BLaER1 treated with 17β-estradiol and CSF1 and Interleukin-3, amounts not matched to agents 10 nM and 100 nM (cell line): Measurements from ENCODE around the gene CDON.
A peak's percentile ranks its signal among the peaks of the same experiment; 100 is the strongest.

Experiments used
- H3K27ac ChIP-seq, 11 experiments: shearing (Covaris generic); formaldehyde crosslinking; 2 replicates each; pipeline ENCODE4 v1.8.1; 2022
- H3K27me3 ChIP-seq, 11 experiments: shearing (Covaris generic); formaldehyde crosslinking; 2 replicates each; pipeline ENCODE4 v1.8.1; 2022
- H3K36me3 ChIP-seq, 11 experiments: shearing (Covaris generic); formaldehyde crosslinking; 2 replicates each; pipeline ENCODE4 v1.8.1; 2022
- H3K4me1 ChIP-seq, 10 experiments: shearing (Covaris generic); formaldehyde crosslinking; 2 replicates each; pipeline ENCODE4 v1.8.1; 2022
- H3K4me2 ChIP-seq, 11 experiments: shearing (Covaris generic); formaldehyde crosslinking; 2 replicates each; pipeline ENCODE4 v1.8.1; 2022
- H3K4me3 ChIP-seq, 10 experiments: shearing (Covaris generic); formaldehyde crosslinking; 2 replicates each; pipeline ENCODE4 v1.8.1; 2022
- H3K9ac ChIP-seq, 11 experiments: shearing (Covaris generic); formaldehyde crosslinking; 2 replicates each; pipeline ENCODE4 v1.8.1; 2022
- H3K9me3 ChIP-seq, 11 experiments: shearing (Covaris generic); formaldehyde crosslinking; replicated peaks in 1 of 11; 2 replicates each; pipeline ENCODE4 v1.8.1; 2022
- H4K20me1 ChIP-seq, 11 experiments: shearing (Covaris generic); formaldehyde crosslinking; 2 replicates each; pipeline ENCODE4 v1.8.1; 2022
- Cebpa-rat ChIP-seq, 11 experiments: shearing (Covaris generic); IDR thresholded peaks; 2 replicates each; pipeline ENCODE4 v1.8.1; 2022

Gene CDON

DNA sequence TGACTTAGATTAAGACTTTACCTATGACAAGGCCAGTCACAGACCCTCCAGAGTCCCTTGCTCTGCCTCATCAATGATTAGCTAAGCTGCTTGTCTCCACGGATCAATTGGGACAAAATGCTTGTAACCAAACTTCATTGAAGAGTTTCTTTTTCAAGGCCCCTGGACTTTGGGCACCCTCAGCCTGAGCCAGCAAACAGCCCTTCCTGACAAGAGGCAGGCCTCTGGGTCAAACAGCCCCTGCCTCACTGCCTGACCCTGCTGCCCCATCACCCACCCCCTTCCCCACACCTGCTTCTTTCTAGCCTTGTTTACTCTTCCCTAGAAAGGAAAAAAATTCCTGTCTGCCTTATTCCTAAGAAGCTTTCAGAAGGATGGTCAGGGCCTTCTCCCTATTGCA lies 26.3 kb upstream of the CDON start:
- H3K4me3 ChIP-seq = no peak overlapping the region
- no peak overlapping the region for H3K27ac ChIP-seq
- H3K9ac ChIP-seq = no peak overlapping the region
- H3K9me3 ChIP-seq = peaks cover 0 to 13% (median 0%) of the 10 kb centered on the region in 11 experiments; a peak in 4 of 22 replicates
- H3K27me3 ChIP-seq = no peaks in the 10 kb centered on the region
- no peak for TF ChIP-seq Cebpa-rat (IDR thresholded peaks at IDR 0.05)
- H3K36me3 ChIP-seq = no peaks in the 10 kb centered on the region
- no peaks in the 10 kb centered on the region for H4K20me1 ChIP-seq
- no peak overlapping the region for H3K4me2 ChIP-seq
- H3K4me1 ChIP-seq = peaks cover 5 to 24% (median 17%) of the 10 kb centered on the region in 10 experiments

DNA sequence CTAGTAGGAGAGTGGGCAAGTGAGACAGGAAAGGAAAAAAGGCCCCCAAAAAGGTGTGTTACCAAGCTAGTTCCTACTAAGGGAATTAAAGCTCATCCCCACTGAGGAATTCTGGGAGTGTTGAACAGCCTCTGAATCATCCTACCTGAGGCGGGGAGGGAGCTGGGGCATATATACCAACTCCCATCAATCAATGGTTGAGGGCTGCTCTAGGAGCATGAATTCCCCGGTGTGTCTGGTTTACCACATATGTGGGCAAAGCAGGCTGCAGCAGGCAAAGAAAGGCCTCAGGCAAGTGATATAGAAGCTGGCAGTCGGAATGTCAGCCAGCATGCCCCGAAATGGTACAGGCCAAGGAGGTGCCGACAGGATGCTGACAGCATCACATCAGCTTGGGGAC lies 23.6 kb upstream of the CDON start:
- no peak for TF ChIP-seq Cebpa-rat (IDR thresholded peaks at IDR 0.05)
- peak overlapping the region in 7 of 11 experiments; percentile 22 to 45 (median 35); a peak in 12 of 22 replicates for H3K4me2 ChIP-seq
- H3K4me1 ChIP-seq = peaks cover 11 to 33% (median 23%) of the 10 kb centered on the region in 10 experiments
- no peak overlapping the region for H3K9ac ChIP-seq
- no peaks in the 10 kb centered on the region for H4K20me1 ChIP-seq
- no peaks in the 10 kb centered on the region for H3K27me3 ChIP-seq
- H3K36me3 ChIP-seq = no peaks in the 10 kb centered on the region
- peaks cover 0 to 13% (median 0%) of the 10 kb centered on the region in 11 experiments; a peak in 4 of 22 replicates for H3K9me3 ChIP-seq
- no peak overlapping the region for H3K27ac ChIP-seq
- H3K4me3 ChIP-seq = no peak overlapping the region

DNA sequence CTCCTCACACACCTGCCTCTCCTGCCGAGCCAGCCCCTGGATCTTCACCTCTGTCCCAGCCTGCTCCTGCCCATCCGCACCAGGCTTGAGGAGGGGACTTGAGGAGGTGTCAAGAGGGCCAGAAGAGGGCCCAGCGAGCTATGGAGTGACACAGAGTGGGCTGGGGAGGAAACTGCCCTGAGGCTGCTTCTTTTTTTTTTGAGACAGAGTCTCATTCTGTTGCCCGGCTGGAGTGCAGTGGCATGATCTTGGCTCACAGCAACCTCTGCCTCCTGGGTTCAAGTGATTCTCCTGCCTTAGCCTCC lies 21.9 kb upstream of the CDON start:
- TF ChIP-seq Cebpa-rat (IDR thresholded peaks at IDR 0.05) = no peak
- Histone ChIP-seq H3K9ac (peak overlapping the region in 2 of 11 experiments; percentile 9 to 10; a peak in 1 of 22 replicates), H3K4me2 (peak overlapping the region in 10 of 11 experiments; percentile 48 to 86 (median 72); a peak in 20 of 22 replicates), H3K36me3 (no peaks in the 10 kb centered on the region), H3K27me3 (no peaks in the 10 kb centered on the region), H3K9me3 (peaks cover 0 to 13% (median 0%) of the 10 kb centered on the region in 11 experiments; a peak in 4 of 22 replicates), H3K4me3 (no peak overlapping the region), H4K20me1 (no peaks in the 10 kb centered on the region), H3K27ac (no peak overlapping the region), H3K4me1 (peaks cover 11 to 33% (median 23%) of the 10 kb centered on the region in 10 experiments)

DNA sequence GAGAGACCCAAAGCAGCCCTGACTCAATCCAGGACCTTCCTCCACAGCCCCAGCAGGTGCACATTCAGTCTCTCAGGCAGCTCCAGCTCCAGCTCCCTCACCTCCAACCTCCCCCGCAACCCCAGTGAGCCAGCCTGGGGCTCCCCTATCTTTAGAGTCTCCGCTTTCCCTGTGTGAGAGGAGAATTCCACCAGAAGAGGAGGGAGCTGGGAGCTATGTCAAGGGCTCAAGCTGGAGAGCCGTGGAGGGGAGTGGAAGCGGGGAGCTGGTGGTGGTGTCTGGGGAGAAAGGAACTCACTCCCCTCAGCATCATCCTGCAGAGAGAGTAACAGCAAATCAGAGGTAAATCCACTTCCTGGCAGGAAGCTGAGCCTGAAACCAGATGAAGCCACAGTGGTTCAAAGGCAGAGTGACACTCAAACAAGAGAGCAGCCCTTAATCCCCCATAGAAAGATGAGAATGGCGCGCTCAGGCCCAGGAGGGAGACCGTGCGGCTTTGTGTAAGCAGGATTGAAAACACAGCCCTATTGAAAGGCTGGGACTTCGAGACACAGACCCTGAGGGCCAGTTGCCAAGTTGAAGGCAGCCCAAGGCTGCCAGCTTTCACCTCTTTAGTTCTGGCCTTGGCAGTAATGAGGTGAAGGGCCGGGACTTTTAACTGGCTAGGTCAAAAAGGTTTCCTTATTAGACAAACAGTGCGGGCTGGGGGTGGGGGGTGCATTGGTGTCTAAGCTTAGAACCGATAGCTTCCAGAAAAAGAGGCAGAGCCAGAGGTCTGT lies 21.4 kb upstream of the CDON start:
- Histone ChIP-seq H3K9ac (peak overlapping the region in 4 of 11 experiments; percentile 6 to 20 (median 10); a peak in 2 of 22 replicates), H3K36me3 (no peaks in the 10 kb centered on the region), H3K4me2 (peak overlapping the region; percentile 43 to 86 (median 71); a peak in 21 of 22 replicates), H3K27ac (no peak overlapping the region), H3K4me1 (peaks cover 11 to 33% (median 23%) of the 10 kb centered on the region in 10 experiments), H3K27me3 (no peaks in the 10 kb centered on the region), H4K20me1 (no peaks in the 10 kb centered on the region), H3K4me3 (no peak overlapping the region), H3K9me3 (peaks cover 0 to 13% (median 0%) of the 10 kb centered on the region in 11 experiments; a peak in 4 of 22 replicates)
- TF ChIP-seq Cebpa-rat (IDR thresholded peaks at IDR 0.05) = no peak

DNA sequence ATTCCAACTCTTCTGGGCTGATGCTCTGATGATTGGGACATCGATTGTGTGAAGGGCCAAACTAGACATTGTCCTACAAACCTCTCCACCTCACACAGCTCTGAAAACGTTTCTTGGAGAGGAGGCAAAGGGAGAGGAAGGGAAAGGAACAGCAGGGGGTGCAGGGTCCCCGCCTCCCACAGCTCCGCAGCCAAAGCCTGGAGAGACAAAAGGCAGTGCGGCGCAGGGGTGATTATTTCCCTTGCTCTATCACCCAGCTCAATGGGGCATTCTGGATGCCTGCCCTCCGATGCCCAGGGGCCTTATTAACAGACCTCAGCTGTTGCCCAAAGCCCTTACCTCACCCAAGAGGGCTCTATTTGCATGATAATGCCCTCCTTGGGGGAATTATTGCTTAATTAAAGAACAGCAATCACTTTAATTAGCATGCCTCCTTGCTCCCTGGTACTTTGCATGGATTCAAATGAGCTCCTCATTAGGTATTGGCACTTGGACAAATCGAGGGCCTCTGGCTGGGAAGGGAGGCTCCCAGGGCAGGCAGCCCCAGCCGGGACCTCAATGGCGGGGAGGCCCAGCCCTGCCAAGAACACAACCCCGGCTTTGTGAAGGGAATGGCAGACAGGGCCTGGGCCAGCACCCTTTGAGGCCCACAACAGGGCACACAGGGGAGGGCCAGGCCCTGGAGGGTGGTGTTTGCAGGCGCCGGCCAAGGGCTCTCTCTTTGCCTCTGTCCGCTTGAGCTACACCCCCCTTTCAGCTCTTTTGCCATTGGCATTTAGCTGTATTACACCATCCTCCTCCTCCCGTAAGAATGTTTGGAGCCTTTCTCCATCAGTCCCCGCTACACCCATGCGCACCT lies 19.8 kb upstream of the CDON start:
- H3K4me2 ChIP-seq = 0 out of 22 replicates have a peak overlapping the region, but pooled peaks of 1 of the 11 experiments have one; percentile 86
- no peaks in the 10 kb centered on the region for H3K27me3 ChIP-seq
- no peak overlapping the region for H3K27ac ChIP-seq
- H3K9ac ChIP-seq = no peak overlapping the region
- no peaks in the 10 kb centered on the region for H4K20me1 ChIP-seq
- no peak overlapping the region for H3K4me3 ChIP-seq
- no peak for TF ChIP-seq Cebpa-rat (IDR thresholded peaks at IDR 0.05)
- H3K4me1 ChIP-seq = peaks cover 11 to 33% (median 23%) of the 10 kb centered on the region in 10 experiments
- H3K9me3 ChIP-seq = peaks cover 0 to 13% (median 0%) of the 10 kb centered on the region in 11 experiments; a peak in 4 of 22 replicates
- no peaks in the 10 kb centered on the region for H3K36me3 ChIP-seq

DNA sequence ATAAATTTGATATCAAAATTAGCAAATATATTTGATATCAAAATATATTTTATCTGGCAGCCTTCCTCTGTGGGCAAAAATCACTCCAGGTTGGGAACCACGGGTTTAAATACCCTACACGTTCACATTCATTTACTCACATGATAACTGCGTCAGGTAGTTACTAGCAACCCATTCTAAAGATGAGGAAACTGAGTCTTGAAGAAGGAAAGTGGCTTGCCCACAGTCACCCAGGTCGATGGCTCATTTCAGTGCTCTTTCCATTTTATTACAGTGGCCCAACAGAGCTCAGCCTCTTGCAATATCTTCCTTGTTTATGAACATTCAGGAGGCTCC lies 19.2 kb upstream of the CDON start:
- TF ChIP-seq Cebpa-rat (IDR thresholded peaks at IDR 0.05) = no peak
- Histone ChIP-seq H3K4me3 (no peak overlapping the region), H3K27me3 (no peaks in the 10 kb centered on the region), H3K36me3 (no peaks in the 10 kb centered on the region), H3K27ac (no peak overlapping the region), H3K4me2 (no peak overlapping the region), H3K9ac (no peak overlapping the region), H3K9me3 (peaks cover 0 to 13% (median 0%) of the 10 kb centered on the region in 11 experiments; a peak in 4 of 22 replicates), H4K20me1 (no peaks in the 10 kb centered on the region), H3K4me1 (peaks cover 11 to 32% (median 23%) of the 10 kb centered on the region in 10 experiments)

DNA sequence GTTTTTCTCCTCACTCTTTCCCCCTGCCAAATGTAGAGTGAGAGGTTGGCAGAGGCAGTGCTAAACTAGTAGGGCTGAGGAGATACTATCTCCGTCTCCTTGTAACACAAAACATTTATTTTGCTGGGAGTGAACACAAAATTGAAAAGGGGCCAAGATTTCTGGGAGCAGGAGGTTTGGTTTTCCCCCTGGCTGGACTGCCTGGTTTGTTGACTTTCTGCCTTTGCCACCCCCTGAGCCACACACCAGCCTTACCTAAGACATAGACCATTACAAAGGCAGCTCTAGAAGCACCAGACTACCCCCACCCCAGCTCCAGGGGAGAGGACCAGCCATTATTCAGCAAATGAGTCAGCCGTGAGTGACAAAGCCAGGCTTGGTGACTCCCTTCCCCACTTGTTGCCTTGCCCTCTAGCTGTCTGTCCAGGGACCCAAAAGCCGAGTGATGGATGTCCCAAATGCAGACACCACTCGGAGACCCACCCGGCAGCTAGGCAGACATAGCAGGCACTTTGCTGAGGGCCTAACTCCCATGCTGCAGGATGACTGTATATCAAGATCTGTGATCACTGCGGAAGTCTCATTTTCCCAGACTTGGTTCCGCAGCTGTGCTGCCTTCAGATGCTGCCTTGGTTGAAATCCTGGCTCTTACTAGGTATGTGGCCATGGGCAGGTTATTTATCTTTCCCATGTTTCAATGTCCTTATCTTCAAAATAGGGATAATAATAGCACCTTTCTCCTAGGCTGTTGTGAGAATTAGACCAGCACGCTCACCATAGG lies 17.7 kb upstream of the CDON start:
- Histone ChIP-seq H3K4me2 (no peak overlapping the region), H3K9ac (no peak overlapping the region)

DNA sequence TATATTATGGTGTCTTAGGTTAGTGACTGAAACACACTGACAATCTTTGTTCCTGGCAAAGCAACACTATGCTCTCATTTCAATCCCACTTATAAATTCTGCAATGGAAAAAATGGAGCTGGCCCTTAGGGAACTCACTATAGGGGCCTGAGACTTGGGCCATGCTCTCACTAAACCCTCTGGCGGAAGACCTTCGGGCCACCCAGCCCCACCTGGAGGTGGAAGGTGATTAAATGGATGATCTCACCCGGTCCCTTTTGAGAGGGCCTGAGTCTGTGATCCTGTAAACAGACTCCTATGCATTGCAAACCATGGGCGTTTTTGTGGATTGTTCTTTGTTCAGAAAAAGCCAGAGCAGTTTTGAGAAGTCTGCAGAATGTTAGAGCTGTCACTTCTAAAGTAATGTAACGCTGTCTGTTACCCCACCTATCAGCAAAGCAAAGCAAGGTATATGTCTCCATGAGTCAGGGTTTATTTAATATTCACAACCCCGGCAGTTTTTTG lies 17.0 kb upstream of the CDON start:
- Histone ChIP-seq H3K36me3 (no peaks in the 10 kb centered on the region), H4K20me1 (no peaks in the 10 kb centered on the region), H3K4me3 (no peak overlapping the region), H3K27ac (no peak overlapping the region), H3K4me1 (peaks cover 11 to 16% (median 14%) of the 10 kb centered on the region in 10 experiments), H3K9ac (no peak overlapping the region), H3K27me3 (no peaks in the 10 kb centered on the region), H3K9me3 (no peaks in the 10 kb centered on the region), H3K4me2 (no peak overlapping the region)
- no peak for TF ChIP-seq Cebpa-rat (IDR thresholded peaks at IDR 0.05)

More for the DNA sequence above, 17.7 kb upstream of the CDON start:
- Histone ChIP-seq H3K27ac (no peak overlapping the region), H3K9me3 (peaks cover 0 to 5% (median 0%) of the 10 kb centered on the region in 11 experiments; a peak in 2 of 22 replicates), H3K4me3 (no peak overlapping the region), H4K20me1 (no peaks in the 10 kb centered on the region), H3K36me3 (no peaks in the 10 kb centered on the region), H3K4me1 (peaks cover 11 to 22% (median 16%) of the 10 kb centered on the region in 10 experiments), H3K27me3 (no peaks in the 10 kb centered on the region)
- no peak for TF ChIP-seq Cebpa-rat (IDR thresholded peaks at IDR 0.05)
